Hepatocyte (in vitro differentiated cells): Measurements from ENCODE around the gene TRPC3.

ENCODE experiments used
- EZH2 ChIP-seq: fragments of 200-600 bp; sonication (generic); IDR thresholded peaks from 2 replicates; pipeline ENCODE4 v1.6.1; 2016; ENCODE audit warnings: antibody characterized with exemption, mild to moderate bottlenecking, borderline replicate concordance
- EZH2phosphoT487 ChIP-seq: fragments of 200-600 bp; sonication (generic); IDR thresholded peaks from one replicate; pipeline ENCODE4 v1.6.1; 2018; ENCODE audit warnings: antibody characterized with exemption, mild to moderate bottlenecking, low read depth, moderate library complexity; ENCODE audit not compliant: unreplicated experiment, severe bottlenecking
- TF ChIP-seq, protein P1 (sequence below): fragments of 200-600 bp; sonication (generic); IDR thresholded peaks from 2 replicates; pipeline ENCODE4 v1.5.1; 2016; ENCODE audit warnings: antibody characterized with exemption, mild to moderate bottlenecking; ENCODE audit not compliant: poor library complexity

DNA sequence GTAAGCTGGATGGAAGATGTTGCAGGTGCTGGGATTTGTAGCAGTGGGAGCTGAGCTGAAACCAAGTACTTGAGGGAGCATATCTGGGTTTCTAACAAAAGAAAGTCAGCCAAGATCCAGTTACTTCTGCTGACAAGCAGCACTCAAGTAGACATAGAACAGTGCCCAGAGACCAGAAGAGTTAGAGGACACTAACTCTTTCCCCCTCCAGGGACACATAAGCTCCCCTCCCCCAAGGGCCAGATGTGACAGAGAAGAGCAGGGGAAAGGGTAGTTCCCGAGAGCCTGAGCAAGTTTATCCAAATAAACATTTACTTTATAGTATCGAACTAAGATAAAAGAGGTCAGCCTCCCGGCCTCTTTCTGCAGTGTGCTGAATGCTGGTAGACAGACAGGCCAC is 12.2 kb downstream of the TRPC3 start:
- TF ChIP-seq EZH2 (no peak), EZH2phosphoT487 (no peak)
- TF ChIP-seq, protein P1, sequence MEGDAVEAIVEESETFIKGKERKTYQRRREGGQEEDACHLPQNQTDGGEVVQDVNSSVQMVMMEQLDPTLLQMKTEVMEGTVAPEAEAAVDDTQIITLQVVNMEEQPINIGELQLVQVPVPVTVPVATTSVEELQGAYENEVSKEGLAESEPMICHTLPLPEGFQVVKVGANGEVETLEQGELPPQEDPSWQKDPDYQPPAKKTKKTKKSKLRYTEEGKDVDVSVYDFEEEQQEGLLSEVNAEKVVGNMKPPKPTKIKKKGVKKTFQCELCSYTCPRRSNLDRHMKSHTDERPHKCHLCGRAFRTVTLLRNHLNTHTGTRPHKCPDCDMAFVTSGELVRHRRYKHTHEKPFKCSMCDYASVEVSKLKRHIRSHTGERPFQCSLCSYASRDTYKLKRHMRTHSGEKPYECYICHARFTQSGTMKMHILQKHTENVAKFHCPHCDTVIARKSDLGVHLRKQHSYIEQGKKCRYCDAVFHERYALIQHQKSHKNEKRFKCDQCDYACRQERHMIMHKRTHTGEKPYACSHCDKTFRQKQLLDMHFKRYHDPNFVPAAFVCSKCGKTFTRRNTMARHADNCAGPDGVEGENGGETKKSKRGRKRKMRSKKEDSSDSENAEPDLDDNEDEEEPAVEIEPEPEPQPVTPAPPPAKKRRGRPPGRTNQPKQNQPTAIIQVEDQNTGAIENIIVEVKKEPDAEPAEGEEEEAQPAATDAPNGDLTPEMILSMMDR: no peak
